ENCODE measurements around the gene SRMS. TPM values are rescaled to one million over a fixed set of nuclear protein-coding genes. Genes with fewer than 3 reads are reported as not detected.
A peak's percentile ranks its signal among the peaks of the same experiment; 100 is the strongest.
"Not testable (repeated sequence)": the region's sequence is repeated elsewhere in the genome, so short reads cannot be mapped to it uniquely, and the experiment has no call there.

Gene SRMS
- polyA plus RNA-seq, 1 donor from 2014 or later: 0.43 TPM

DNA sequence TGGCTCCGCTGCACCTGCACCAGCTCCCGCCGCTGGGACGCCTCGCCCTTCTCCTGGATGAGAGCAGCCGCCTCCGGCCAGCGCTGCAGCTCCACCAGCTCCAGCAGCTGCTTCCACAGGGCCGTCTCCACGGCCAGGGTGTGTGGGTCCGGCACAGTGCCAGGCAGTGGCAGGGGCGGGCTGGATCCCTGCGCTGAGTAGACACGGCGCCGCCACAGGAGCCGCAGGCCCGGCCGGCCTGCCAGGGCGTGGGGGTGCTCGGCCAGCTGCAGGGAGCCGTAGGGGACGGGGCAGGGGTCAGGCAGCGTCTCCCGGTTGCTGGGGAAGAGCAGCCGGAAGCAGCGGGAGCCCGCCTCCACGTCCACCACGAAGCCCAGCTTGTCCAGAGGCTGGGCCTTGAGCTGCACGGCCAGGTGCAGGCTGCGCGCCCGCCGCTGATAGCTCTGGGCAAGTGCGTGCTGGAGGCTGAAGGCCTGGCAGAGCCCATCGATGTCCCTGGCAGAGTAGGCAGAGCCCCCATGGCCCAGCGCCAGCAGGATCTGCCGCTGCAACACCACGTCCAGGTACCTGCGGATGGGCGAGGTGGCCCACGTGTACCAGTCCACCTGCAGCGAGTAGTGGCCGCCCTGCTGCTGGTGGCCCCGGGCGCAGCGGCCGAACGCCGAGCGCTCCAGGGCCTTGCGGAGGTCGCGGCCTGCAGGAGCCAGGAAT, 15.8 kb upstream of the SRMS start:
- H3K4me3 Mint-ChIP-seq: no peak overlapping the region
- no peaks in the 10 kb centered on the region for H3K27me3 Mint-ChIP-seq
- H3K4me1 Mint-ChIP-seq: peaks cover 0 to 17% (median 9%) of the 10 kb centered on the region in 3 donors

DNA sequence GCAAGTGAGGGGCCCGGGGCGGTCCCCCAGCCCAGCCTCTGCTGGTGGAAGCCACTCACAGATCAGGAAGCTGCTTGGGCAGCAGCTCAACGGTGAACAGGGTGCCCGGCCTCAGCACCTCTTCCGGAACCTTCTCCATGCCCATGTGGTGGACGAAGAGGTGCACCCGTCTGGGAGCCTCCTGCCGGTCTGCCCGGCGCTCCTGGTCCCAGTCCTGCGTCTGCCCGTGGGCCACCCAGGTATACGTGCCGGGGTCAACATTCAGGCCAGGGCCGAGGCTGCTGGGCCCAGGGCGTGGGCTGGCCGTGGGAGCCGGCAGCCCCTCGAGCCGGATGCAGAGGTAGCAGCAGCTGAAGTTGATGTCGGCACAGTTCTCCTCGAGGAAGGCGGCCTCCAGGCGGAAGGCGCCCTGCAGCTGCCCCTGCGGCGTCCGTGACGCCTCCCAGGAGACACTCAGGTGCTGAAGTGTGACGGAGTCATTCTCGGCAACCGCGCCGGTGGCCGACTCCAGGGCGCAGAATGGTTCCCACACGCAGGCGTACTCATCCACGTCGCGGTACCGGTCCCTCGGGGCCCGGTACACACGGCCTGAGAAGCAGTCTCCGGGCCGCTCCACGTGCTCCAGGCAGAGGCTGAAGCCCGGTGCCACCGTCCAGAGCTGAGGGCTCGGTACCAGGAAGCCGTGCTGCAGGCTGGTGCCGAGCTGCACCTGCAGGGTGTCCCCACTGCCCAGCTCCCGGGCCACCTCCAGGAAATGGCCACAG, 15.1 kb upstream of the SRMS start:
- Mint-ChIP-seq H3K36me3 (peaks cover 5% of the 10 kb centered on the region), H3K4me1 (peaks cover 0 to 10% (median 3%) of the 10 kb centered on the region in 3 donors), H3K27me3 (no peaks in the 10 kb centered on the region), H3K27ac (peak overlapping the region in 1 of 3 donors; percentile 60), H3K4me3 (peak overlapping the region in 1 of 4 donors; percentile 41), H3K9me3 (no peaks in the 10 kb centered on the region)

More for the DNA sequence above, 15.8 kb upstream of the SRMS start:
- Mint-ChIP-seq H3K36me3 (peaks cover 5% of the 10 kb centered on the region), H3K27ac (no peak overlapping the region), H3K9me3 (no peaks in the 10 kb centered on the region)

DNA sequence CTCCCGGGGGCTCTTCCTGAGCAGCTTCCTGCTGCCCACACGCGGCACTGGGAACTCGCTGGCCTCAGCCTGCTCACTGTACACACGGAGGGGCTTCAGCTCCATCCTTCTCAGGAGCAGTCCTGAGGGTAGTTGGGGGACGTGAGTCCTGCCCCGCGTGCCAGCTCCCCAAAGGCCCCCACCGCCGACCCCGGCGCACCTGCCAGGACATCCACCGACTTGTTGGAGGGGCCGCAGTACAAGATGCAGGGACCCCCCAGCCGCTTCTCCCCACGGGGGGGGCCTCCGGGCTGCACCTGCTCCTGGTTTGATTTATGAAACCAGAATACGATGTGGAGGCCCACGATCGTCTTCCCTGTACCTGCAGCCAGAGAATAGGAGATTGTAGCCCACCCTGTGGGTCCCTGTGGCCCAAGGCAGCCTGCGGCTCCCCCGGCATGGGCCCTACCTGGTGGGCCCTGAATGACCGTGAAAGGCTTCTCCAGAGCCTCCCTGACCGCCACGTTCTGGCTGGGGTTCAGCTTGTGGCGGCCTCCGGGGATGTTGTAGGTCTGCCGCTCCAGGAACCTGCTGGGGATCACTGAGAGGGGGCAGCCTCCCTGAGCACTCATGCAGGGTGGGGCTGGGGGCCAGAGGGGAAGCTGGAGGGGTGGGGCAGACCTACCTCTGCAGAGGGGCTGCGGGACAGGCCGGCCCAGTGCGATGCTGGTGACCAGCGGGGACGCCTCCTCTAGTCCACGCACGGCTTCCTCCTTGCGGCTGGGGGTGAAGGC, 14.3 kb upstream of the SRMS start:
- no peaks in the 10 kb centered on the region for H3K27me3 Mint-ChIP-seq
- no peaks in the 10 kb centered on the region for H3K9me3 Mint-ChIP-seq
- H3K4me1 Mint-ChIP-seq: peaks cover 0 to 2% (median 0%) of the 10 kb centered on the region in 3 donors
- peaks cover 5% of the 10 kb centered on the region for H3K36me3 Mint-ChIP-seq
- H3K4me3 Mint-ChIP-seq: no peak overlapping the region
- H3K27ac Mint-ChIP-seq: no peak overlapping the region

GRCh38 chr20:63560856-63561609, 13.5 kb upstream of the SRMS start:
- Mint-ChIP-seq H3K4me1 (peaks cover 0 to 4% (median 3%) of the 10 kb centered on the region in 3 donors), H3K27me3 (no peaks in the 10 kb centered on the region), H3K36me3 (peaks cover 5% of the 10 kb centered on the region), H3K27ac (peak overlapping the region in 1 of 3 donors; percentile 78), H3K9me3 (no peaks in the 10 kb centered on the region), H3K4me3 (no peak overlapping the region)

GRCh38 chr20:63560333-63560805, 12.8 kb upstream of the SRMS start:
- Mint-ChIP-seq H3K4me3 (peak overlapping the region in 1 of 4 donors; percentile 45), H3K27ac (peak overlapping the region in 2 of 3 donors; percentile 13 to 63), H3K9me3 (no peaks in the 10 kb centered on the region), H3K27me3 (no peaks in the 10 kb centered on the region), H3K36me3 (peaks cover 5% of the 10 kb centered on the region), H3K4me1 (peaks cover 0 to 4% (median 3%) of the 10 kb centered on the region in 3 donors)

- not testable (repeated sequence) for H3K4me3 Mint-ChIP-seq, H3K4me1 Mint-ChIP-seq, H3K27ac Mint-ChIP-seq, H3K36me3 Mint-ChIP-seq, H3K27me3 Mint-ChIP-seq, H3K9me3 Mint-ChIP-seq
Measured at GRCh38 chr20:63559485-63560332, 12.2 kb upstream of the SRMS start.

DNA sequence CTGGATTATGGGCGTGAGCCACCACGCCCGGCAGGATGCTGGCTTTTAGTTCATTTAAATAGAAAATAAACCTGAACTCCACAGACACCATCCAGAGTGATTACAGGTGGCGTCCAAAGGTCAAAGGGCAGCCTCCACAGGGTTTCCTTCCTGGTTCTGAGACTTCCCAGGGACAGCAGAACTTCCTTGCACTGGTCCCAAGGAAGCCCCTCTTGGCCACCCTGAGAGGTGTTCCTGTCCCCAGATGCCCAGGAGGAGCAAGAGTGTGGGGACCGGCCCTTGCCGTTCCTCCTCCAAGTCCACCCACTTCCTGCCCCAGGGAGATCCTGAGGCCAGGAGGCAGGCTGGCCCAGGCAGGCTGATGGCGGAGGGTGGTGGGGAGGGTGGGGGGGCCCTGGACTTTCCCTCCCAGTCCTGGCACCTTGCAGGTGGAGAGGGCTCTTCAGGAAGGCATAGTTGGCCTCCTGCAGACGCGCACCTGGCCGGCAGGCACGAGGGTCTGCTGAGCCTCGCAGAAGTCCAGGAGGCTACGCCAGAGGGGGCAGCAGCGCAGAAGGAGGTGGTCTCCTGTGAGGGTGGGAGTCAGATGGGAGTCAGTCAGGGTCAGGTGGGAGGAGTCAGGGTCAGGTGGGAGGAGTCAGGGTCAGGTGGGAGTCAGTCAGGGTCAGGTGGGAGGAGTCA, 11.4 kb upstream of the SRMS start:
- Mint-ChIP-seq H3K36me3 (peaks cover 5% of the 10 kb centered on the region), H3K4me3 (peak overlapping the region in 1 of 4 donors; percentile 47), H3K4me1 (peaks cover 0 to 11% (median 6%) of the 10 kb centered on the region in 3 donors), H3K9me3 (no peaks in the 10 kb centered on the region), H3K27me3 (no peaks in the 10 kb centered on the region), H3K27ac (peak overlapping the region in 1 of 3 donors; percentile 12)

DNA sequence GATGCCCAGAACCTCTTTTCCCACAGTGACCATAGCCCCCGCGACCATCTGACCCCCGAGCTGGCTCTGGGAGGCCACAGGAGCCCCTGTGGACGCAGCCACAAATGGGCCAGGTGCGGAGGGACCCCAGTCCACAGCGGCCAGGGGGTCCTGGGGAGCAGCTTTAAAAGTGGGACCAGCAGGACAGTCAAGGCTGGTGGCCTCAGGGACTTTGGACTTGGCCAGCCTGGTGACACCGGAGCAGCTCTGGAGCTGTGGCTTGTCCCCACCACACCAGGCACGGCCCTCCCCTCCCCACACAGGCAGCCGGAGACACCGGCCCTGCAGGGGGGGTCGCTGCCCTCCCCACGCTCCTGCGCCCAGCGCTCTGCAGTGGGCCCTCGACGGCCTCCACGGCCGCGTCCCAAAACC, 9.9 kb upstream of the SRMS start:
- Mint-ChIP-seq H3K27me3 (no peaks in the 10 kb centered on the region), H3K4me1 (peaks cover 7 to 17% (median 11%) of the 10 kb centered on the region in 3 donors), H3K36me3 (peaks cover 5% of the 10 kb centered on the region), H3K27ac (peak overlapping the region in 1 of 3 donors; percentile 56), H3K4me3 (peak overlapping the region in 1 of 4 donors; percentile 81), H3K9me3 (no peaks in the 10 kb centered on the region)

GRCh38 chr20:63556873-63557478, 9.4 kb upstream of the SRMS start:
- H3K4me1 Mint-ChIP-seq: peaks cover 8 to 22% (median 12%) of the 10 kb centered on the region in 3 donors
- H3K27me3 Mint-ChIP-seq: no peaks in the 10 kb centered on the region
- peak overlapping the region in 1 of 3 donors; percentile 56 for H3K27ac Mint-ChIP-seq
- peak overlapping the region in 1 of 4 donors; percentile 81 for H3K4me3 Mint-ChIP-seq
- H3K9me3 Mint-ChIP-seq: no peaks in the 10 kb centered on the region
- peaks cover 5% of the 10 kb centered on the region for H3K36me3 Mint-ChIP-seq

- H3K36me3 Mint-ChIP-seq: peaks cover 5% of the 10 kb centered on the region
- peak overlapping the region in 2 of 3 donors; percentile 53 to 56 for H3K27ac Mint-ChIP-seq
- H3K4me1 Mint-ChIP-seq: peaks cover 10 to 27% (median 15%) of the 10 kb centered on the region in 3 donors
- H3K9me3 Mint-ChIP-seq: no peaks in the 10 kb centered on the region
- H3K27me3 Mint-ChIP-seq: no peaks in the 10 kb centered on the region
- H3K4me3 Mint-ChIP-seq: peak overlapping the region in 1 of 4 donors; percentile 68
Measured at GRCh38 chr20:63555661-63556381, 8.3 kb upstream of the SRMS start.

DNA sequence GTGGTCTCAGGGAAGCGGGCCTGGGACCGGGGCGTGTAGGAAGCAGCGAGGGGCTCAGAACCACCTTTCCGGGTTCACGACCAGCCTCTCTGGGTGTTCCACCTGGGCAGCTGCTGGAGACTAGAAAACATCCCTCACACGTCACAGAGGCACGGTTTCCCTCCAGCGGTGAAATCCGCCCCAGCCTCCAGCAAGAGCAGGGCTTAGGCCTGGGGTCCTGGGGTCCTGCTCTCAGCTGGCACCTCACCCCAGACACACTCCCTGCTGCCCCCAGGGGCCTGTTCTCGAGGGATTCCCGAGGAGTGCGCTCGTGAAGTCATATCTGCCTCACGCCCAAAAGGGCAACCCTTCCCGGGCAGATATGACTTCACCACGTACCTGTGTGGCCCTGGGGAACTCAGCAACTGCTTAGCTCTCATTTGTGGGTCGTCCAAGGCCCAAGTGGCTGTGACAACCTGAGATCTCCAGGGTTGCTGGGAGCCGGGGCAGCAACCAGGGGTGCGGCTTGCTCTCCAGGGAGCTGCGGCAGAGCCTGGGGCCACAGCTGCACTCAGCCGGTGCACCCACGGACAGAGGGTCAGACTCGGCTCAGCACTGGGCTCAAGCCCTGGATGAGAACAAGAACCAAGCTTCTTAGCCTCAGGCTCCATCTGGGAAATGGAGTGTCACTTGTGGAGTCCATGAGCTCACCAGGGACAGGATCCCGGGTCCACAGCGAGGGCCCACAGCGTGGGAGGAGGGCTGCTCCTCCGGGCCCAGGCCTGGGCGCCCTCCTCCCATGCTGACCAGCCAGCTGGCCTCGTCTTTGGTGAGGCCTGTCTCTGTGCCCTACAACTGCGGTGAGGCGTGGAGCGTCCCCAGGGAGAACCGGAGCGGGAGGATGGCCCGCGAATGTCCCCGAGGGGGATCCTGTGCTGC, 7.1 kb upstream of the SRMS start:
- peak overlapping the region; percentile 83 to 95 (median 94) for H3K4me3 Mint-ChIP-seq
- H3K4me1 Mint-ChIP-seq: peaks cover 10 to 28% (median 13%) of the 10 kb centered on the region in 3 donors
- peaks cover 3% of the 10 kb centered on the region for H3K36me3 Mint-ChIP-seq
- no peaks in the 10 kb centered on the region for H3K27me3 Mint-ChIP-seq
- H3K27ac Mint-ChIP-seq: peak overlapping the region; percentile 88 to 100 (median 95)
- no peaks in the 10 kb centered on the region for H3K9me3 Mint-ChIP-seq

Measured in IgD-negative memory B cell (primary cell).